Activated naive CD4-positive, alpha-beta T cell treated with anti-CD3 and anti-CD28 coated beads for 36 hours (primary cell): Measurements from ENCODE around the gene SYT15B. TPM values are rescaled to one million over a fixed set of nuclear protein-coding genes. Genes with fewer than 3 reads are reported as not detected.
"Not testable (repeated sequence)": the region's sequence is repeated elsewhere in the genome, so short reads cannot be mapped to it uniquely, and the experiment has no call there.

ENCODE experiments used
- CTCF ChIA-PET: fragments of 350-600 bp; sonication (Branson Sonifier 250); formaldehyde crosslinking; loops from one replicate; lab custom pipeline; 2021; ENCODE audit warnings: antibody characterized with exemption; lab: Charles Lee
- DNase-seq: peaks from one replicate; pipeline ENCODE4 v3.0.0-alpha.2; 2020
- H3K27ac Mint-ChIP-seq: one replicate; pipeline ENCODE4 v1.8.0; 2021; ENCODE audit warnings: mild to moderate bottlenecking, mixed read lengths
- H3K27me3 Mint-ChIP-seq: one replicate; pipeline ENCODE4 v1.8.0; 2021; ENCODE audit warnings: low read depth, mixed read lengths
- H3K36me3 Mint-ChIP-seq: one replicate; pipeline ENCODE4 v1.8.0; 2021; ENCODE audit warnings: low read depth, mixed read lengths
- H3K4me1 Mint-ChIP-seq: one replicate; pipeline ENCODE4 v1.8.0; 2021; ENCODE audit warnings: low read depth, mixed read lengths
- H3K4me3 Mint-ChIP-seq: one replicate; pipeline ENCODE4 v1.8.0; 2021; ENCODE audit warnings: mild to moderate bottlenecking, moderate library complexity, mixed read lengths
- H3K9me3 Mint-ChIP-seq: one replicate; pipeline ENCODE4 v1.8.0; 2021; ENCODE audit warnings: mixed read lengths
- intact Hi-C: fragments of 100-400 bp; cut with micrococcal nuclease; formaldehyde crosslinking; loops from one replicate; pipeline ENCODE4 v1.15.1; 2023
- total RNA-seq, 2 experiments: library from RNA; stranded (reverse); gene quantifications; one replicate each; pipeline ENCODE4 v1.2.3, GENCODE V29; 2021

Gene SYT15B
- total RNA-seq, 2 experiments from 2014 or later: 0.07 TPM; not detected in 1

- intact Hi-C loops, H3K27ac Mint-ChIP-seq, H3K36me3 Mint-ChIP-seq, H3K9me3 Mint-ChIP-seq, H3K4me1 Mint-ChIP-seq, H3K27me3 Mint-ChIP-seq, DNase-seq, CTCF ChIA-PET, H3K4me3 Mint-ChIP-seq: not testable (repeated sequence)
Observed at GRCh38 chr10:47753176-47753575, 10.2 kb downstream of the SYT15B start.

GRCh38 chr10:47751821-47752220 is 11.6 kb downstream of the SYT15B start:
- H3K4me3 Mint-ChIP-seq, DNase-seq, H3K27ac Mint-ChIP-seq, intact Hi-C loops, H3K36me3 Mint-ChIP-seq, H3K9me3 Mint-ChIP-seq, H3K4me1 Mint-ChIP-seq, CTCF ChIA-PET, H3K27me3 Mint-ChIP-seq: not testable (repeated sequence)

GRCh38 chr10:47750360-47750759 is 13.0 kb downstream of the SYT15B start:
- CTCF ChIA-PET, H3K4me1 Mint-ChIP-seq, DNase-seq, intact Hi-C loops, H3K27me3 Mint-ChIP-seq, H3K4me3 Mint-ChIP-seq, H3K36me3 Mint-ChIP-seq, H3K9me3 Mint-ChIP-seq, H3K27ac Mint-ChIP-seq: not testable (repeated sequence)

GRCh38 chr10:47746780-47747376 is 16.5 kb downstream of the SYT15B start:
- DNase-seq, CTCF ChIA-PET, H3K9me3 Mint-ChIP-seq, intact Hi-C loops, H3K27ac Mint-ChIP-seq, H3K27me3 Mint-ChIP-seq, H3K4me1 Mint-ChIP-seq, H3K4me3 Mint-ChIP-seq, H3K36me3 Mint-ChIP-seq: not testable (repeated sequence)

- H3K36me3 Mint-ChIP-seq, H3K27ac Mint-ChIP-seq, H3K4me3 Mint-ChIP-seq, H3K4me1 Mint-ChIP-seq, CTCF ChIA-PET, H3K9me3 Mint-ChIP-seq, intact Hi-C loops, H3K27me3 Mint-ChIP-seq, DNase-seq: not testable (repeated sequence)
Observed at GRCh38 chr10:47744881-47745280, 18.5 kb downstream of the SYT15B start.

- DNase-seq: peak; percentile 24
- H3K36me3 Mint-ChIP-seq, H3K9me3 Mint-ChIP-seq, H3K27me3 Mint-ChIP-seq, CTCF ChIA-PET, H3K27ac Mint-ChIP-seq, intact Hi-C loops, H3K4me1 Mint-ChIP-seq: not testable (repeated sequence)
- H3K4me3 Mint-ChIP-seq: peak overlapping the region; percentile 59
Observed at GRCh38 chr10:47743611-47744550, 19.5 kb downstream of the SYT15B start.

- DNase-seq, H3K9me3 Mint-ChIP-seq, CTCF ChIA-PET, H3K36me3 Mint-ChIP-seq, H3K4me1 Mint-ChIP-seq, intact Hi-C loops, H3K4me3 Mint-ChIP-seq, H3K27me3 Mint-ChIP-seq, H3K27ac Mint-ChIP-seq: not testable (repeated sequence)
Observed at GRCh38 chr10:47740868-47741267, 22.5 kb downstream of the SYT15B start.

- CTCF ChIA-PET, H3K27me3 Mint-ChIP-seq, DNase-seq, H3K4me3 Mint-ChIP-seq, H3K27ac Mint-ChIP-seq, H3K4me1 Mint-ChIP-seq, intact Hi-C loops, H3K36me3 Mint-ChIP-seq, H3K9me3 Mint-ChIP-seq: not testable (repeated sequence)
Observed at GRCh38 chr10:47730911-47731310, 32.5 kb downstream of the SYT15B start.

GRCh38 chr10:47725740-47726139 is 37.7 kb downstream of the SYT15B start:
- H3K4me1 Mint-ChIP-seq, H3K27me3 Mint-ChIP-seq, DNase-seq, H3K4me3 Mint-ChIP-seq, intact Hi-C loops, H3K9me3 Mint-ChIP-seq, CTCF ChIA-PET, H3K27ac Mint-ChIP-seq, H3K36me3 Mint-ChIP-seq: not testable (repeated sequence)

GRCh38 chr10:47725047-47725446 is 38.3 kb downstream of the SYT15B start:
- CTCF ChIA-PET: not testable (repeated sequence)

GRCh38 chr10:47724119-47724518 is 39.3 kb downstream of the SYT15B start:
- CTCF ChIA-PET, H3K27me3 Mint-ChIP-seq, H3K9me3 Mint-ChIP-seq, H3K4me1 Mint-ChIP-seq, DNase-seq, H3K4me3 Mint-ChIP-seq, H3K36me3 Mint-ChIP-seq, intact Hi-C loops, H3K27ac Mint-ChIP-seq: not testable (repeated sequence)

More at GRCh38 chr10:47725047-47725446, 38.3 kb downstream of the SYT15B start:
- H3K4me1 Mint-ChIP-seq, H3K36me3 Mint-ChIP-seq, H3K27ac Mint-ChIP-seq, H3K4me3 Mint-ChIP-seq, H3K9me3 Mint-ChIP-seq, H3K27me3 Mint-ChIP-seq, DNase-seq, intact Hi-C loops: not testable (repeated sequence)

- H3K27me3 Mint-ChIP-seq, H3K9me3 Mint-ChIP-seq, H3K4me3 Mint-ChIP-seq, intact Hi-C loops, H3K4me1 Mint-ChIP-seq, H3K36me3 Mint-ChIP-seq, DNase-seq, H3K27ac Mint-ChIP-seq, CTCF ChIA-PET: not testable (repeated sequence)
Observed at GRCh38 chr10:47723362-47723761, 40.0 kb downstream of the SYT15B start.
